ENCODE data around the gene HMGN1. TPM values are rescaled to one million over a fixed set of nuclear protein-coding genes. Genes with fewer than 3 reads are reported as not detected.

Gene HMGN1
- total and polyA plus RNA-seq, 2 donors (not counting 1 experiment from before 2014, with no cell fraction given), result 117 to 317 TPM

DNA sequence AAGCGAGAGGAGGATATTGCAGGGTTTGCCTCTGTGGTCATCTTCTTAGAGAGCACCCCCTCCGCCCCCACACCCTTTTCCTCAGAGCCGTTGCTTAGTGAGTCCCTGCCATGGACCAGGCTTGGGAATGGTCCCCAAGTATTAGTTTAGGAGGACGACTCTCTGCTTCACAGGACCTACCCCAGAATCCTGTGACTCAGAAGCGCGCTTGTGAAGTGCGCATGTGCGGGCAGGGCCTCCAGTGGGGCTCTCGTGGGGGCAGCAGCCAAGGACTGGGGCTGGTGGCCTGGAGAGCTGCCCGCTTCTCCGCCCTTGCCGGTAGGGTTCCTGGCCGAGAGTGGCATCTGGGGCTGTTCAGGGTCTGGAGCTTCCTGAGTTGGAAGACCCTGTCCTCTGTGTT, 37.3 kb upstream of the HMGN1 start:
- peaks cover 45% of the 10 kb centered on the region for H3K79me2 ChIP-seq (ENCODE audit: control insufficient read depth, insufficient read depth, low read length)
- H3K9me3 Mint-ChIP-seq (ENCODE audit: insufficient read depth), result no peaks in the 10 kb centered on the region
- intact Hi-C loops (cut with micrococcal nuclease), result loop anchor here (2.0 kb wide), 1 partner anchor 59 kb away; the partner anchor contains the start of gene LCA5L
- no peaks in the 10 kb centered on the region for H3K27me3 Mint-ChIP-seq
- peak overlapping the region; percentile 25 for H2AFZ ChIP-seq (ENCODE audit: insufficient read depth, low read depth, low read length, poor library complexity, severe bottlenecking)
- no peaks in the 10 kb centered on the region for H3K9me3 ChIP-seq (ENCODE audit: control extremely low read depth in 1 of 3, control insufficient read depth in 2 of 3, insufficient read depth in 1 of 3, low read length in 2 of 3)
- 77% methylated on average over 11 of the region's 13 CpGs for WGBS (ENCODE audit: insufficient coverage)
- ChIA-PET CTCF (interaction anchor here (0.9 to 1.5 kb wide), 2 partner anchors 9 to 12 kb away, joined by 4 to 5 read pairs; no protein-coding TSS in a partner anchor), POLR2A (interaction anchor here (2.1 kb wide), 1 partner anchor 37 kb away, joined by 8 read pairs; the partner anchor contains the start of gene HMGN1)
- no peak for TF ChIP-seq EZH2 (IDR thresholded peaks at IDR 0.05; ENCODE audit: borderline replicate concordance, insufficient read depth, low read depth, low read length, poor library complexity, severe bottlenecking)
- TF ChIP-seq, protein P1, sequence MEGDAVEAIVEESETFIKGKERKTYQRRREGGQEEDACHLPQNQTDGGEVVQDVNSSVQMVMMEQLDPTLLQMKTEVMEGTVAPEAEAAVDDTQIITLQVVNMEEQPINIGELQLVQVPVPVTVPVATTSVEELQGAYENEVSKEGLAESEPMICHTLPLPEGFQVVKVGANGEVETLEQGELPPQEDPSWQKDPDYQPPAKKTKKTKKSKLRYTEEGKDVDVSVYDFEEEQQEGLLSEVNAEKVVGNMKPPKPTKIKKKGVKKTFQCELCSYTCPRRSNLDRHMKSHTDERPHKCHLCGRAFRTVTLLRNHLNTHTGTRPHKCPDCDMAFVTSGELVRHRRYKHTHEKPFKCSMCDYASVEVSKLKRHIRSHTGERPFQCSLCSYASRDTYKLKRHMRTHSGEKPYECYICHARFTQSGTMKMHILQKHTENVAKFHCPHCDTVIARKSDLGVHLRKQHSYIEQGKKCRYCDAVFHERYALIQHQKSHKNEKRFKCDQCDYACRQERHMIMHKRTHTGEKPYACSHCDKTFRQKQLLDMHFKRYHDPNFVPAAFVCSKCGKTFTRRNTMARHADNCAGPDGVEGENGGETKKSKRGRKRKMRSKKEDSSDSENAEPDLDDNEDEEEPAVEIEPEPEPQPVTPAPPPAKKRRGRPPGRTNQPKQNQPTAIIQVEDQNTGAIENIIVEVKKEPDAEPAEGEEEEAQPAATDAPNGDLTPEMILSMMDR (IDR thresholded peaks at IDR 0.05), result no peak
- no peak overlapping the region for H3K27ac Mint-ChIP-seq
- peaks cover 32% of the 10 kb centered on the region for H3K4me1 Mint-ChIP-seq
- peaks cover 13 to 21% of the 10 kb centered on the region in 2 donors for H3K4me1 ChIP-seq (ENCODE audit: control insufficient read depth in 2 of 2, insufficient read depth in 2 of 2, low read length in 2 of 2)
- H3K9ac ChIP-seq (ENCODE audit: low read length), result no peak overlapping the region
- H3K4me3 ChIP-seq (ENCODE audit: control extremely low read depth in 1 of 5, extremely low read depth in 1 of 5, insufficient read depth in 1 of 5, low read depth in 2 of 5, low read length in 4 of 5), result peak overlapping the region in 3 of 5 experiments; percentile 27 to 46 (median 28)
- H3K27ac ChIP-seq (ENCODE audit: low read length in 2 of 2), result no peak overlapping the region
- no peak for DNase-seq
- H3K27me3 ChIP-seq (replicated peaks in 1 of 4; ENCODE audit: control extremely low read depth in 1 of 4, control insufficient read depth in 3 of 4, insufficient read depth in 4 of 4, low read length in 3 of 4), result no peaks in the 10 kb centered on the region
- no peaks in the 10 kb centered on the region for H3K36me3 ChIP-seq (replicated peaks in 1 of 2; ENCODE audit: control extremely low read depth in 1 of 2, control insufficient read depth in 1 of 2, extremely low read depth in 1 of 2, insufficient read depth in 2 of 2, low read length in 1 of 2)
- peaks cover 9% of the 10 kb centered on the region for H4K20me1 ChIP-seq (ENCODE audit: control insufficient read depth, insufficient read depth, low read length, poor library complexity, severe bottlenecking)
- ATAC-seq (ENCODE audit: low read depth), result no peak
- H3K4me3 Mint-ChIP-seq, result peak overlapping the region; percentile 55
- H3K4me2 ChIP-seq (replicated peaks; ENCODE audit: low read depth, low read length, poor library complexity, severe bottlenecking), result peak overlapping the region; percentile 56
